Psoas muscle (tissue), 8 donors: ENCODE results near the gene OAF. TPM values are rescaled to one million over a fixed set of nuclear protein-coding genes. Genes with fewer than 3 reads are reported as not detected.

Source experiments
- ATAC-seq, 4 donors: fragments of 200-7000 bp; cut with Tn5 transposase; one replicate each; pipeline ENCODE4 v1.9.1; 2020; ENCODE audit warnings: moderate library complexity in 3 of 4, mild to moderate bottlenecking in 2 of 4
- DNase-seq, 2 donors: peaks; one replicate each; pipeline ENCODE4 v3.0.0-alpha.2; 2020
- H3K27ac ChIP-seq: fragments of 200-600 bp; one replicate; pipeline ENCODE4 v1.8.0; 2022
- H3K27me3 ChIP-seq, 3 donors: fragments of 200-600 bp in 1 of 3; one replicate each; pipeline versions ENCODE4 v1.6.1 to v1.8.0; 2013 to 2022; ENCODE audit warnings: low read length in 2 of 3, mild to moderate bottlenecking in 2 of 3, moderate library complexity in 1 of 3; ENCODE audit not compliant: insufficient read depth in 3 of 3
- H3K36me3 ChIP-seq, 2 donors: fragments of 200-600 bp in 1 of 2; one replicate each; pipeline versions ENCODE4 v1.6.1 to v1.8.0; 2013 to 2022; ENCODE audit warnings: low read depth in 1 of 2, mild to moderate bottlenecking in 1 of 2, moderate library complexity in 1 of 2; ENCODE audit not compliant: insufficient read depth in 1 of 2
- H3K4me1 ChIP-seq: fragments of 200-600 bp; one replicate; pipeline ENCODE4 v1.8.0; 2022
- H3K4me3 ChIP-seq: fragments of 200-600 bp; one replicate; pipeline ENCODE4 v1.8.0; 2022; ENCODE audit warnings: mild to moderate bottlenecking
- H3K9me3 ChIP-seq: fragments of 200-600 bp; one replicate; pipeline ENCODE4 v1.8.0; 2022
- CTCF ChIP-seq: fragments of 200-600 bp; IDR thresholded peaks from one replicate; pipeline ENCODE4 v1.8.0; 2022; ENCODE audit warnings: antibody characterized with exemption
- WGBS, 3 donors: extraction: QIAGEN DNeasy Blood & Tissue Kit; methylation state at CpG; one replicate each; pipeline versions ENCODE4 v1.1.6 to v1.1.7; 2013; 5-methylcytosine and 5-hydroxymethylcytosine counted together
- intact Hi-C, 2 donors: fragments of 100-400 bp; cut with DNase I; formaldehyde crosslinking; loops; one replicate each; pipeline versions ENCODE4 v1.11.0 to v1.14.2; 2022
- polyA plus RNA-seq, 3 donors: library from polyadenylated mRNA; stranded (reverse); fragments of 200-250 nt; gene quantifications; one replicate each; pipeline ENCODE4 v1.2.3, GENCODE V29; 2013
- total RNA-seq, 4 donors: library from RNA; stranded (reverse); fragmentation: NEBNext Ultra II Directional in 2 of 4; extraction: Animal tissue kit (Norgen Biotek cat#: 25700) in 2 of 4; gene quantifications; one replicate each; pipeline versions ENCODE4 v1.2.1 to v1.2.4, GENCODE V29; 2021 to 2023
- donor health status: healthy with polysubstance abuse.
- donor health status: DM: no; HTN: no; CAD: no; lungs with moderate emphysema.
- donor health status: Bipolar disorder and iron deficiency.
- donor health status: healthy.
- donor health status: DM: yes; HTN: yes; CAD: no.
- donor health status: DM: no; HTN: no; CAD: no.
- donor health status: DM: no; HTN: no; CAD: no.
- donor health status: DM: yes; HTN: yes; CAD: no.

Gene OAF
- total and polyA plus RNA-seq, 7 donors = 3.2 to 15.3 (median 8.1) TPM

DNA sequence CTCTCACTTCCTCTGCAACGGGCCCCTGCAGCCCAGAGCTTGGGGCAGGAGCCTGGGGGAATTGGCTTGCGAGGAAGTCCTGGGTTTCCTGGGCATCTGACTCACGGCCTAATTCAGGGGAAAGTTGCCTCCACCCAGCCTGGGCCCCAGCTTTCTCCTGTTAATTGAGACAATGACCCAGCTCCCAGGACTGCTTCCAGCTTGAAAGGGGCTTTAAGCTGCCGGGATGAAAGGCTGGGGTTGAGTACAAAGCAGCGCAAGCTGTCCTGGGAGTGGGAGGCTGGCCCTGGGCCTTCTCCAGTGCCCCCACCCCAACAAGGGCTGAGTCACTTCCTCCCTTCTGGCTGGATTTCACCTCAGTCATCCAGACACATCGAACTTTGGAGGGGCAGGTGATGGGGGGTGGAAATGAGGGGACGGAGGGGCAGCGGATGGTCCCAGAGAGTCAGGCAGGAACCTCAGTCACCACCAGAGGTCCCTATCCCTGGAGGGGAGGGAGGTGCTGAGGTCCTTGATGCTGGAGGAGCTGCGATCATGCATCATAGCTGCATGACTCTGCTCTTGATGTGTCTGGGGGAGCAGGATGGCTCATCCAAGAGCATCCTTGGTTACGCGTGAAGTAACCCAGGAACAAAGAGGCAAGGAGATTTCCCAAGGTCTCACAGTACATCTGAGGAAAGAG is 30.1 kb upstream of the OAF start:
- H3K4me1 ChIP-seq = no peaks in the 10 kb centered on the region
- H3K36me3 ChIP-seq = no peaks in the 10 kb centered on the region
- TF ChIP-seq CTCF = no peak
- 66 to 70% (median 68%) methylated on average over 11 of the region's 11 CpGs for WGBS, 3 donors
- no peak overlapping the region for H3K4me3 ChIP-seq
- peak in 1 of 2 donors; percentile 39 for DNase-seq
- H3K9me3 ChIP-seq = no peaks in the 10 kb centered on the region
- peak in 1 of 4 donors; percentile 24 for ATAC-seq
- intact Hi-C loops = no loop called here
- H3K27ac ChIP-seq = no peak overlapping the region
- no peaks in the 10 kb centered on the region for H3K27me3 ChIP-seq

GRCh38 chr11:120181376-120181975 is 29.4 kb upstream of the OAF start:
- Histone ChIP-seq H3K4me1 (no peaks in the 10 kb centered on the region), H3K9me3 (no peaks in the 10 kb centered on the region), H3K27me3 (no peaks in the 10 kb centered on the region), H3K4me3 (no peak overlapping the region), H3K36me3 (no peaks in the 10 kb centered on the region), H3K27ac (no peak overlapping the region)
- 83 to 91% (median 89%) methylated on average over 10 of the region's 10 CpGs for WGBS, 3 donors
- intact Hi-C loops = no loop called here
- ATAC-seq (no peak), DNase-seq (peak in 1 of 2 donors; percentile 22)
- TF ChIP-seq CTCF = no peak

DNA sequence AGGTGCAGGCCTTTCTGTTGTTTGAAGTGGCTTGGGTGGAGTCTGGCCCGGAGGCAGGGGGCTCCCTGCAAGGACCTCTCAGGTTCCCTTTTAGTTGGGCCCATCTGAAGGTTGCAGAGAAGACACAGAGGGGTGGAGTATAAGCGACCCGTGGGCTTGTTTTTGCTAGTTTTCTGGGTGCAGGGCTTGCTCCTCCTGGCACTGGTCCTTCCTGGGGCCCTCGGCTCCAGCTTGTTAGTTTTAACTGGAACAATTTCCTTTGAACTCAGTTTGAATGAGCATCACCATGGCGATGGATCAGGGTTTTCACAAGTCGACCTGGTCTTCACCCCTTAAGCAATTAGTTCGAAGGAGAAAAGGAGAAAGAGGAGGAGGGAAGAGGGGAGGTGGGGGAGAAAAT is 28.5 kb upstream of the OAF start:
- ATAC-seq (no peak), DNase-seq (peak in 1 of 2 donors; percentile 36)
- intact Hi-C loops = no loop called here
- Histone ChIP-seq H3K36me3 (no peaks in the 10 kb centered on the region), H3K27ac (no peak overlapping the region), H3K4me3 (no peak overlapping the region), H3K27me3 (no peaks in the 10 kb centered on the region), H3K9me3 (no peaks in the 10 kb centered on the region), H3K4me1 (no peaks in the 10 kb centered on the region)
- 55 to 68% (median 68%) methylated on average over 7 of the region's 7 CpGs for WGBS, 3 donors
- no peak for TF ChIP-seq CTCF

GRCh38 chr11:120182790-120183491 is 27.9 kb upstream of the OAF start:
- no peaks in the 10 kb centered on the region for H3K27me3 ChIP-seq
- H3K27ac ChIP-seq = no peak overlapping the region
- no peaks in the 10 kb centered on the region for H3K9me3 ChIP-seq
- no peaks in the 10 kb centered on the region for H3K36me3 ChIP-seq
- intact Hi-C loops = no loop called here
- no peak overlapping the region for H3K4me3 ChIP-seq
- 68 to 88% (median 79%) methylated on average over 5 of the region's 5 CpGs for WGBS, 3 donors
- DNase-seq (peak; percentile 62 to 80), ATAC-seq (no peak)
- no peaks in the 10 kb centered on the region for H3K4me1 ChIP-seq
- no peak for TF ChIP-seq CTCF
